Cerebellar nuclear complex (tissue), 1 donor: ENCODE measurements around the gene DHX30.

ENCODE experiments used
- DNase-seq, 2 experiments: peaks; one replicate each; lab custom pipeline; 2025; lab: John Stamatoyannopoulos, UW

DHX30 gene

DNA sequence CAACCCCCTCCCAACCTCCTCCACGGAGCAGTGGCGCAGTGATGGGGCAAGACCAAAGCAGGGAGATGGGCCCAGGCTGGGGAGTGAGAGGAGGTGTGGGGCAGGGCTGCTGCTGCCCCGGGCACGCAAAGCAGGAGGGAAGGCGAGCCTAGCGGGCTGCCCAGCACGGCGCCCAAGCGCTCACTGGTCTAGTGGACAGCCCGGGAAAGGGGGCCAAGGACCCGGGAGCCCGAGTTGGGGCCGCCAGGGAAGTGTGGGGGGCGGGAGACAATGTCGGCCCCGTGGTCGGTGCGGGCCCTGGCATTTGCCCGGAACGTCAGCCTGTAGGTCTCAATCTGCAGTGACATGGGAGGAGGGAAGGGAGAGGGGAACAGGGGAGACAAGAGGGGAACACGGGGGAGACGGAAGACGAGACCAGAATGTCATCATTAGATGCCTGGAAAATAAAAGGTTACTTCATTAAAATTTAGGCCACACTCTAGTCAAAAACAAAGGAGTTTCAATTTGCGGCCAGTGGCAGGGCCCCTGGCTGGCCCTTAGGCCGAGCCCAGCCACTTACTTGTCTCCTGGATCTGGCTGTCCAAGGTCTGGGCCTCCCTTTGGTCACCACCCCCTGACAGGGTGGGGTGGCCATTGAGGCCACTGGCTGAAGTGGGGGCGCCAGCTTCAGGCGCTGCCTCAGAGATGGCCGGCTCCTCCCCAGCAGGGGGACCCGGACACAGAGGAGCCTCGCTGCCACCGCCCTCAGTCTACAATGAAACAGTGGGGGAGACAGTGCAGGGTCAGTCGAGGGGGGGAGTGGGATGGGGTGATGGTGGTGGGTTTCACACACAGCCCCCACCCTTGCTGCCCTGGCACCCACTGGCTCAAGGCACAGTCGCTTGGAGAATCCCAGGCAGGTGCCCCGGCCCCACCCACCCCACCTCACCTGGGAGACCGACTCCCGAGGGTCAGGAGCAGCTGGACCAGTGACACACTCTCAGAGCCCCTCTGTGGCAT, 50.0 kb downstream of the DHX30 start:
- DNase-seq: no peak

DNA sequence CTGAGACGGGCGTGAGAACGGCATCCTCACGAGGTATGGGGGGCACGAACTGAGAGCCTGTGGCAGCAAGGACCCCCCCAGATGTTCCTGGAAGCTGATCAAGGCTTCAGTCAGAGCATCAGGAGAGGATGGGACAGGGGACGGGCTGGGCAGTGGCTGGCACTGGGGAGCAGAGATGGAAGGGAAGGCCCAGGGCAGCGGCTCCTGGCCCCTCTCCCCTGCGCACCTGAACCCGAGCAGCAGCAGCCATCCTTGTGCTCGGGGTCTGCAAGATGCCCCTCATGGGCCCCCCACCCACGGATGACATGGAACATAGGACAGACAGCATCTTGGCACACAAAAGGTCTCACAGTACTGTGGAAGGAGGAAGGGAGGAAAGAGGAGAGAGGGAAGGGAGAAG, 51.3 kb downstream of the DHX30 start:
- DNase-seq: no peak

- DNase-seq: no peak
Measured at GRCh38 chr3:47854720-47855455, 52.0 kb downstream of the DHX30 start.

GRCh38 chr3:47855461-47856383, 52.8 kb downstream of the DHX30 start:
- DNase-seq: no peak

DNA sequence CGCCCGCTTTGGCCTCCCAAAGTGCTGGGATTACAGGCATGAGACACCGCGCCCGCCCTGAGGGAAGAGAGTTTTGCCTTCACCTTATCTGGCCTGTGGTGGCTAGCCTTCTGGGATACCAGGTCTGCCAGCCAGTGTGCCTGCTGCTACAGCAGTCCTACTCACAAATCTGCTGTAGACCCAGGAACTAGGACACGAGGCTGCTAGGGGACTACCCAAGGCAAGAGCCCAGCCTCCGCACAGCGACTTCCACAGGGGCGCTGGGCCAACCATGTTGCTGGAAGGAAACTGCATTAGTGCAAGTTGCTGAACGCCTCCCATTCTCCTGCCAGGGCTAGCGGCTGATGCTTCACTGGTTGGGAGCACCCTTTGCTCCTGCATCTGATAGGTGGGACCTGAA, 53.7 kb downstream of the DHX30 start:
- no peak for DNase-seq

DNA sequence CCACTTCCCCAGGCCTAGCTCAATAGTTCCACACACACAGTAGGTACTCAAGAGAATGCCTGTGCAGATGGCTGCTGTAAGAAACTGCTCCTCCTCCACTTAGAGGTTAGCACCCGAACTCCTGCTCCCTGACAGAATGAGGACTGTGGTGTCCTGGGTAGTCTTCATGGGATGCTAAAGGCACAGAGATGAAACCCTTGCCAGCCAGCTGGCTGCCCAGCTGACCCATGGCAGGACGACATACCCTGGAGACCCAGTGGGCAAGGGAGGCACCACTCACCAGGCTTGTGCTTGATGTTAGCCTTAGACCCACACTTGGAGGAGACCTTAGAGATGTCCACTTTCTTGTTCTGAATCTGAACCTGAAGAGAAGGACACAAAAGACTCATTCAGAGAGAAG, 54.2 kb downstream of the DHX30 start:
- DNase-seq: no peak

DNA sequence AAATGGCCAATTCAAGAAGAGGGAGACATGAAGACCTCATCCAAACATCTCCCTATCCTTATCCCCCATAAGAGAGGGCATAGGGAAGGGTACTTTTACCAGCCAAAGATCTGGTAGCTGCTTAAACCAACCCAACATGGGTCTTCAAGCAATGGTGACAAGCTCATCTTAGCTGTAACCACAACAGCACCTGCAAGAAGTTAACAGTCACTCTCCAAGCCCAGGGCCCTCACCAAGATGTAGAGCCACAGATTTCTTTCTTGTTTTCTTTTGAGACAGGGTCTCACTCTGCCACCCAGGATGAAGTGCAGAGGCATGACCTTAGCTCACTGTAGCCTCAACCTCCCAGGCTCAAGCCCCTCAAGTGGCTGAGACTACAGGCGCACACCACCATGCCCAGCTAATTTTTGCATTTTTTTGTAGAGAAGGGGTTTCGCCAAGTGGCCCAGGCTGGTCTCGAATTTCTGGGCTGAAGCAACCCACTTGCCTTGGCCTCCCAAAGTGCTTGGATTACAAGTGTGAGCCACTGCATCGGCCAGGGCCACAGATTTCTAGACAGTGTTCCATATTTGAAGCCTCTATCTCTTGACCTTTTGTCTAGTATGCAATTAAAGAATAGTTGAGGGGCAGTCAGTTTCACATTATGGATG, 57.1 kb downstream of the DHX30 start:
- no peak for DNase-seq

GRCh38 chr3:47863391-47864128, 60.6 kb downstream of the DHX30 start:
- DNase-seq: no peak

- DNase-seq: no peak
Measured at GRCh38 chr3:47865192-47865591, 62.3 kb downstream of the DHX30 start.

DNA sequence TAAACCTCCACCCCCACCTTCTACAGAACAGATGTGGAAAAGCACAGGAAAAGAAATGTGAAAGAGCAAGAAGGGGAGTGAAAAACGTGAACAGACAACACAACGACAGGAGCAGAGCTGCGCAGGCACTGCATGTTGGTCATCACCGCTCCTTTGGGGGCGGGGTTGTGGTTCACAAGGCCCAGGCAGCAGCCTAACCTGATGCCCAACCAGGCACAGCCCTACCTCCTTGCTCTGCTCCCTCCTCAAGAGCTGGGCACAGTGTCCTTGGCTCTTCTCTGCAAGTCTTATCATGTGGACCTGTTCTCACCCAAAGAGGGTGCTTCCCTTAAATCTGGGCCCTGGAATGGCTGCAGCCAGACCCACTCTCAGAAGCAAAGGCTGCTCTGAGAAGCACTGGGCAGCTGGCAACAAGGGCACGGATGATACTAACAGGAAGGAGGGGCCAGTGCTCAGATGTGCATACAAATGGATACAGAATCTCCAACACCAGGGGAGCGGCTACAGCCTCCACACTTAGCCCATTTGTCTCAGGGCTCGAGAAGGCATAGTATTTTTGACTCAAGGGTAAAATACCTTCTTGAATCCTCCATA, 64.6 kb downstream of the DHX30 start:
- no peak for DNase-seq

GRCh38 chr3:47868306-47868705, 65.4 kb downstream of the DHX30 start:
- DNase-seq: no peak

DNA sequence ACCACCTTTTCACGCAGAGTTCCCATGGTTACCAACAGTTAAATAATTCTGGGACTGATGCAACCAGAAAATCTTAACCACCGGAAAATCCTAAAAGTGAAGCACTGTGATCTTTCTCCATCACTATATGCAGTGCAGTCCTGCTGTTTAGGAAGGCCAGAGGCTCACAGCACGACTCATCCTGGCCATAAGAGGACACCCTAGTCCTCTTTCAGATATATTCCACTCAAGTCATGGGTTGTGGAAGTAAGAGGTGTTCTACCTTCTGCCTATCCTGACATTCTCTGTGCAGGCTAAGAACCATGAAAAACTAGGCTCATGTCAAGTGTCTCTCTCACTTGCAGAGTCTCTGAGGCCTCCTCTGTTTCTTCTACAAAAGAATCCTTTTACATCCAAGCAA, 67.2 kb downstream of the DHX30 start:
- DNase-seq: no peak

DNA sequence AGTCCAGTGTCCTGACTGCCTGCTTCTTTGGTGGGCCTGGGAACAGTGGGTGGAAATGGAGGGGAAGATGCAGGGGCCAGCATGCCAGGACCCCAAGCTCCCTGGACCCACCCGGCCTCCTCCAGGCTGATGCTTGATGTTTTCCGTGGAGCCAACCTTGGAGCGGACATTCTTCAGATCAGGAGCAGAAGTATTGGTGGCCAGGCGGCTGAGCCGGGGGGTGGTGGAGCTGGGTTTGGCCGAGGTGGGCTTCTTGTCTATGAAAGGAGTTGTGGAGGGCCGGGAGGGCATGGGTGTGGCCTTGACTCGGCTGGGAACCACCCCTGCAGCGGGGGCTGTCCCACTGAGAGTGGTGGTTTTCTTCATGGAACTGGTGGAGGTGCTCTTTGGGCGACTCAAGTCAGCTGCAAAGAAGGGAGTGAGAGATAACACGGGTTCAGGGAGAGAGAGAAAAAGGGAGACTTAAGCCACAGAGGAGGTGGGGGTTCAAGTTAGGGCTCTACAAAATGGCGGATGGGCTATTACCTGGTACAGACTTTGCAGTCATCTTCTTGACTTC, 67.8 kb downstream of the DHX30 start:
- no peak for DNase-seq

- no peak for DNase-seq
Measured at GRCh38 chr3:47871389-47871788, 68.5 kb downstream of the DHX30 start.

GRCh38 chr3:47872916-47873315, 70.0 kb downstream of the DHX30 start:
- no peak for DNase-seq

DNA sequence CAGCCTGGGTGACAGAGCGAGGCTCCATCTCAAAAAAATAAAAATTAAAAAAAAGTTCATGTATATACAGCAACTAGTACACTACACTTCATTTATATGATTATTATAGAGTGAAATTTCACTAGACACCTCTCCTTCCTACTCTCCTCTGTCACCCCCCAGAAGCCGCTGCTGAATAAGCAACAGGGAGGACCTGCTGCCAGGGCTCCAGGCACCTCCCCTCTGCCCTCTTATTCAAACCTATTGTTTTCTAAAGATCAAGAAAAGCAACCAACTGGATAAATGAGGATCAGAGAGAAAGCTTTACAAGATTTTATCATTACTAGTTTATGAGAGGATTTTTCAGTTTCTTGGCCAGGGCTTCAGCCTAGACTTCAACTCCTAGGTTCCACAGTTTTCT, 71.5 kb downstream of the DHX30 start:
- no peak for DNase-seq

DNA sequence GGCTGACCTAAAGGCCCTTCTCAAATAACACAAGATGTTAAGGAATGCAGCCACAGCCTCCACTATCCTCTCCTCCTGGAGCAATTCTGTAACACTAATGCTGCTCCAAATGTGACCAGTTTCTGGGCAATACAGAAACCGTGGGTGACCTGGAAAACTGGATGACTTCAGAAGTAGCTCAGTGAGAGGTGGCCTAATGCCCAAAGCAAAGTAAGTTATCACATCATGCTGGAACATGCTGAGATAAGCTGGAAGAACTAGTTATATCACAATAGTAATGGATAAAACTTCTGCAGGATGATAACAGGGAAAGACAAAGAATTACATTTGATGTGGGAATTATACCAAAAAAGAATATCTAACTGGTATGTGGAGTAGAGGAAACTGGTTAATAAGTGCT, 72.0 kb downstream of the DHX30 start:
- DNase-seq: no peak

DNA sequence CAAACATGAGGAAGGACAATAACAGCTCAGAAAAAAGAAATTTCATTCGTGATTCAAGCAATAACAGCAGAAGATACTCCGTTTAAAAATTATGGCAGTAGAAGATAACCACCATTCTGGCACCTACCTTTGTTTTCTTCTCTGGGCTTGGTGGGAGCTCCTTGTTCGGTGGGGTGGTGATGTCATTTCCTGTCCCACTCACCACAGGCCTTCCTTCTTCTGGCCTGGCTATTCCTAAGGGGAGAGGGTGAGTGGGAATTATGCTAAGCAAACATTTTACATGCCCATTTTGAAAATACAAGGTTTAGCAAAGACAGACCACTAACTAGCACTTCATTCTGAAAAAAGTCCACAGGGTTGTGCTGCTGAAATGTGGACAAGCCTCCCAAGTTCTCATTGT, 74.4 kb downstream of the DHX30 start:
- DNase-seq: no peak

DNA sequence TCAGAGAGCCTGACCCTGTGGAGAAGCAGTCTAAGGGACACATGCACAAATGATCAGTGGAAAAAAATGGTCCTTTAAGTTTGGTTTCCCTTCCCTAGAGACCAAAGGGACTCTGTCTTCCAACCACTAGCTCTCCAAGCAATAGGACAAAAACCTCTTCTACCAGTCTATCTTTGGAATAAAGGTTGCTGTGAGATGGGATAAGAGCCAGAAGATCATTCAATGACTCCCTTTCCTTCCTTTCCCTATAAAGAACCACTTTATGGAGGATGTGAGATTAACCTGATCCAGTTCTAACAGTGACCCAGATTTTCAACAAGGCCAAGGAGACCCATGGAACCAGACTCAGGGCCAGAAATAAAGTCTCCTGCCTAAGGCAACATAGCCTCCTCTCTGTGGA, 74.8 kb downstream of the DHX30 start:
- DNase-seq: no peak

DNA sequence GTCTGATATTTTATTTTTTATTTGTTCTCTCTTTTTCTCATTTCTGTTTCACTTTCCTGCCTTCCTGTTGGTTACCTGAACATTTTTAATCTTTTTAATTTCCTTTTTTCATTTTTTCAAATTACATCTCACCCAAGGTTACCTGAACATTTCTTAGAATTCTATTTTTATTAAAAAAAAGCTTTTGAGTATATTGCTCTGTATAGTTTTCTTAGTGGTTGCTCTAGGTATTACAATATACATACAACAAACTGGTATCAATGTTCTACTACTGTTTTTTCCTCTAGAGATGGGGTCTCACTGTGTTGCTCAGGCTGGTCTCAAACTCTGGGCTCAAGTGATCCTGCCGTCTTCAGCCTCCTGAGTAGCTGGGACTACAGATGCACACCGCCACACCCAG, 79.4 kb downstream of the DHX30 start:
- DNase-seq: no peak
